ENCODE data around the gene SHLD2. TPM values are rescaled to one million over a fixed set of nuclear protein-coding genes. Genes with fewer than 3 reads are reported as not detected.

Gene SHLD2
- total and polyA plus RNA-seq, 2 of the 13 experiments (the other 11 are each of a cell fraction or from before 2014, with no cell fraction given), result 25.7 to 53.7 TPM

- TF ChIP-seq ADNP (CRISPR knock-in tag; IDR thresholded peaks at IDR 0.05), result no peak
- peak; percentile 92 for TF ChIP-seq RBM22 (optimal IDR thresholded peaks at IDR 0.05; ENCODE audit: low read length)
- TF ChIP-seq ZNF343 (CRISPR knock-in tag; IDR thresholded peaks at IDR 0.05), result no peak
- TF ChIP-seq KLF15 (CRISPR knock-in tag; IDR thresholded peaks at IDR 0.05; ENCODE audit: borderline replicate concordance), result no peak
- peak; percentile 91 for TF ChIP-seq ZNF121 (CRISPR knock-in tag; IDR thresholded peaks at IDR 0.05)
- TF ChIP-seq POLR2G (IDR thresholded peaks at IDR 0.05; ENCODE audit: low read depth, low read length), result peak; percentile 33; the same call in 1 of the 2 replicates
- no peak for TF ChIP-seq SP140L (CRISPR knock-in tag; IDR thresholded peaks at IDR 0.05; ENCODE audit: borderline replicate concordance)
- ChIA-PET CTCF (ENCODE audit: low intra/inter-chr PET ratio, low total read pairs) (no interaction called here), POLR2A (no interaction called here)
- peaks cover 7 to 26% of the 10 kb centered on the region in 2 experiments for H3K36me3 ChIP-seq (replicated peaks in 1 of 2; ENCODE audit: control insufficient read depth in 1 of 2, insufficient read depth in 2 of 2, low read length in 2 of 2)
- in situ Hi-C loops (cut with HindIII; ENCODE audit: extremely low pct_ligation_motif_present, low pct_unique_long_range_greater_than_20kb) (no loop called here), intact Hi-C loops (cut with micrococcal nuclease; ENCODE audit: unreplicated experiment) (no loop called here)
- DNase-seq (ENCODE audit: low spot score) (no peak), FAIRE-seq (no peak), ATAC-seq (peak; percentile 8)
- H3K79me2 ChIP-seq (ENCODE audit: insufficient read depth, low read length), result no peaks in the 10 kb centered on the region
- no TSS peak for BruUV-seq (replicated peaks)
- no peak overlapping the region for H3K27ac ChIP-seq (ENCODE audit: extremely low read length, insufficient read depth, low read length)
- H3K27me3 ChIP-seq (ENCODE audit: control insufficient read depth in 1 of 2, insufficient read depth in 2 of 2, low read length in 2 of 2), result no peaks in the 10 kb centered on the region
- WGBS (ENCODE audit: low lambda C conversion rate), result 97% methylated on average over 5 of the region's 6 CpGs
- H3K4me1 ChIP-seq (ENCODE audit: insufficient read depth, low read length), result peaks cover 6% of the 10 kb centered on the region; the same call in 1 of the 2 replicates
- H3K4me3 ChIP-seq (replicated peaks in 1 of 3; ENCODE audit: insufficient read depth in 1 of 3, low read depth in 2 of 3, low read length in 3 of 3), result no peak overlapping the region
- H4K20me1 ChIP-seq (ENCODE audit: insufficient read depth, low read length), result no peaks in the 10 kb centered on the region
- no peak overlapping the region for H2AFZ ChIP-seq (ENCODE audit: low read length)
- no peaks in the 10 kb centered on the region for H3K9me3 ChIP-seq (ENCODE audit: low read length)
- no peak overlapping the region for H3K4me2 ChIP-seq (ENCODE audit: low read depth, low read length)
- no peak overlapping the region for H3K9ac ChIP-seq (ENCODE audit: insufficient read depth, low read depth, low read length)
These were observed 49.5 kb upstream of the SHLD2 start for GRCh38 chr10:87045434-87045938.

DNA sequence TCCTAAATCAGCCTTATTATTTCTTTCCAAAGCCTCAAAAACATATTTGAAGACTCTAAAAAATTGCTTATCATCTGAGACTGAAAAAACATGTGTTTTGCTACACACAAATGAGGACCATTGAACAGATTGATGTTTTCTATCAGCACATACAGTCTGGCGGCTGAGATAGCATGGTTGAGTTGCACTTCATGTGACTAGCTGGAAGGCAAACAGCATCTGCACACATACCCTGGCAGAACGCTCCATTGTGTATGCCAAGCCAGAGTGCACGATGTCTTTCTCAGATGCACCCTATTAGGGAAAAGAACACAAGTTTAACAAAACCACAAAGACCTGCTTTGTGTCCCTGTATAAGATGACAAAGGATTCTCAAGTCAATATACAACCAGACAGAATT is 41.9 kb upstream of the SHLD2 start:
- Histone ChIP-seq H3K27me3 (ENCODE audit: control insufficient read depth in 1 of 2, insufficient read depth in 2 of 2, low read length in 2 of 2) (no peaks in the 10 kb centered on the region), H3K36me3 (replicated peaks in 1 of 2; ENCODE audit: control insufficient read depth in 1 of 2, insufficient read depth in 2 of 2, low read length in 2 of 2) (peaks cover 36 to 83% of the 10 kb centered on the region in 2 experiments), H3K9ac (ENCODE audit: insufficient read depth, low read depth, low read length) (no peak overlapping the region), H3K4me2 (ENCODE audit: low read depth, low read length) (no peak overlapping the region), H4K20me1 (ENCODE audit: insufficient read depth, low read length) (no peaks in the 10 kb centered on the region; the same call in 1 of the 2 replicates), H3K79me2 (ENCODE audit: insufficient read depth, low read length) (no peaks in the 10 kb centered on the region), H3K9me3 (ENCODE audit: low read length) (no peaks in the 10 kb centered on the region), H3K4me1 (ENCODE audit: insufficient read depth, low read length) (no peaks in the 10 kb centered on the region), H3K27ac (ENCODE audit: extremely low read length, insufficient read depth, low read length) (no peak overlapping the region), H3K4me3 (replicated peaks in 1 of 3; ENCODE audit: insufficient read depth in 1 of 3, low read depth in 2 of 3, low read length in 3 of 3) (no peak overlapping the region), H2AFZ (ENCODE audit: low read length) (no peak overlapping the region)
- no peak for DNase-seq (ENCODE audit: low spot score)
- no peak for TF ChIP-seq SIN3B (IDR thresholded peaks at IDR 0.05; ENCODE audit: low read length)
- TF ChIP-seq POLR2A (IDR thresholded peaks at IDR 0.05; ENCODE audit: insufficient read depth in 1 of 2, low read depth in 2 of 2, low read length in 2 of 2), result 0 out of 4 replicates have a peak, but pooled peaks of 1 of the 2 experiments have one; percentile 29
- peak; percentile 12 for TF ChIP-seq RBM22 (optimal IDR thresholded peaks at IDR 0.05; ENCODE audit: low read length)
- FAIRE-seq, result no peak
- 0 out of 3 replicates have a peak, but pooled peaks have one; percentile 4 for ATAC-seq
- 97% methylated on average over 3 of the region's 3 CpGs for WGBS (ENCODE audit: low lambda C conversion rate)
- no TSS peak for BruUV-seq (replicated peaks)
- ChIA-PET CTCF (ENCODE audit: low intra/inter-chr PET ratio, low total read pairs) (no interaction called here), POLR2A (no interaction called here)
- in situ Hi-C loops (cut with HindIII; ENCODE audit: extremely low pct_ligation_motif_present, low pct_unique_long_range_greater_than_20kb) (no loop called here), intact Hi-C loops (cut with micrococcal nuclease; ENCODE audit: unreplicated experiment) (no loop called here)
